NOMO-1 treated with dmso at 0.1 percent for 144 hours (cell line): ENCODE data around the gene SEPTIN2.
A peak's percentile ranks its signal among the peaks of the same experiment; 100 is the strongest.
"Not testable (repeated sequence)": the region's sequence is repeated elsewhere in the genome, so short reads cannot be mapped to it uniquely, and the experiment has no call there.

Source experiments
- DNase-seq: peaks from one replicate; lab custom pipeline; 2025; ENCODE audit not compliant: unreplicated experiment; lab: John Stamatoyannopoulos, UW

Gene SEPTIN2

DNA sequence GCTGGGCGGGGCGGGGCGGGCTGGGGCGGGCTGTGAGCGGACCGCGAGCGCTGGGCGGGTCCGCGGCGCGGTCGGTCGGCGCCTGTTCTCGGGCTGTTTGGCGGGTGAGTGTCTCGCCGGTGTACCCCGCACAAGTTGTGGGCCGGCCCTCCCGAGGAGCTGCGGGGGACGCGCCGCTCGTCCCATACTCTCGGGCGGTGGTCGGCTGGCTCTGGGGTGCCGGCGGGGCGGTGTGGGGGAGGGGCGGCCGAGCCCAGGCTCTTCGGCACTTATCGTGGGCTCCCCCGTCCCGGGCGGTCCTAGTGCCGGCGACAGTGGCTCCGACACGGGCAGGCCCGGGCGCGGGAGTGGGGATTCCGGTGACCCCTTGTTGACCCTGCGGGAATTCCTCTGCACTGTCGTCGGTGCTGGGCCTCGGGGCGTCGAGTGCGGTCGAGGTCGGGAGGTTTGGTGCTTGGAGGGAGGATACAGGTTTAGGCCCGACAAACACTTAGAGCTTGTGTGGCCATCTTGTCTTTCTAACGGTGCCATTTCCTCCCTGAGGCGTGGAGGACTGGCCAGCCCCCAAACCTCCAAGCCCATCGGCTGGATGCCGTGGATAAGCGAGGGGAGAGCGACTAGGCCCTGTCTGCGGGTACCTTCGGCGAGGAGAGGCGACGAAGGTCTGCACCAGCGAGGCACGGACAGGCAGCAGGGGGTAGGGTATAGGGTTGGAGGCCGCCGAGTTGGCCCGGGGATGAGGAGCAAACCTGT, at the start of gene SEPTIN2:
Gene SEPTIN2, plus strand, starts transcription at position 47 of the 753 bp plus-strand sequence. CDS start 8,308 bp downstream, outside the sequence.
- DNase-seq = peak; percentile 39

DNA sequence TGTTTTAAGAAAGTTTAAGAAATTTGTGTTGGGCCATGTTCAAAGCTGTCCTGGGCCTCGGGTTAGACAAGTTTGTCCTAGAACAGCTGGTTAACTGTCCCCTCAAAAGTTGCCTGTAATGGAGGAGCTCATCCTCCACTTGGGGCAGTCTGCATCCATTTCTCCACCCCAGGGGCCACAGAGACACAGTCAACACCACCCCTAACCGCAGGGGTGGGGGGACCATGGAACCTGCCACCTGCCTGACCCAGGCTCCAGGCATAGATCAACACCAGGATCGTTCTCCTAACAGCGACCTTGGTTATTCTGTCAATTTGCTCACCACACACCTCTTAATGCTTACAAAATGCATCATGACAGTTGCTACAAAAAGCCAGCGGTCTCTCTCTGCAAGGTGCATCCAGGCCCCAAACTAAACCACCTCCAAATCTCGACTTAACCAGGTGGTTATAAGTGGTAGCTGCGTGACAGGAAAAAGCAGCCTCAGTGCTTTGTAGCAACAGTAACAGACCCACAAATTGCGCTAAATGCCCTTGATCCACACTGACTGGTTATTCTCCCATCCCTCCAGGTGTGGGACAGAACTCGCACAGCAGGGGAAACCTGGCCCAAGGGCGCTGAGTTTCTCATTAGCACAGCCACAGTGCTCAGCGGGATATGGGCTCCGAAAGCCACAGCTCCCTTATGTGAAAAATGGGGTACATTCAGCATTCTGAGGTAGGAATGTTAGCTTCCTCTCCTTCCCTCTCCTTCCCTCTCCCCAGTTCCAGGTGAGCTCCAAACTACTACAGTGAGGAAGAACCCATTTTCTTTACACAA, 48.3 kb upstream of the SEPTIN2 start:
- DNase-seq = no peak

DNA sequence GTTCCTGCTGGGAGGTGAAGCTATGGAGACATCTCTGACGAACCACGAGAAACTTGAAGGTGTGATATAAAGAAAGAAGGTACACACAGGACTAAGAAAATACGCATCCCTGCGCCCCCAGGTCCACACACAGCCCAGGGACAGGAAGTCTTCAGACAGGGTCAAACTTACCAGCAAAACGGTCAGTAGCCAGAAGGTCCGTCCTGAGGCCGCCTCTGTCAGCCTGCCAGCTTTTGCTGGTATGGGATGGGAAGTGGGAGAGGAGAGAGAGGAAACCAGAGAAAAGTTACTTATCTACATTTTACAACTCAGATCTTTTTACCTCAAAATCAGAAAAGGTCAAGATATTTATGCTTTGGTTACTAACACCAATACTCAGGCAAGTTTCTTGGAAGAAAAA, 47.4 kb upstream of the SEPTIN2 start:
- DNase-seq = no peak

DNA sequence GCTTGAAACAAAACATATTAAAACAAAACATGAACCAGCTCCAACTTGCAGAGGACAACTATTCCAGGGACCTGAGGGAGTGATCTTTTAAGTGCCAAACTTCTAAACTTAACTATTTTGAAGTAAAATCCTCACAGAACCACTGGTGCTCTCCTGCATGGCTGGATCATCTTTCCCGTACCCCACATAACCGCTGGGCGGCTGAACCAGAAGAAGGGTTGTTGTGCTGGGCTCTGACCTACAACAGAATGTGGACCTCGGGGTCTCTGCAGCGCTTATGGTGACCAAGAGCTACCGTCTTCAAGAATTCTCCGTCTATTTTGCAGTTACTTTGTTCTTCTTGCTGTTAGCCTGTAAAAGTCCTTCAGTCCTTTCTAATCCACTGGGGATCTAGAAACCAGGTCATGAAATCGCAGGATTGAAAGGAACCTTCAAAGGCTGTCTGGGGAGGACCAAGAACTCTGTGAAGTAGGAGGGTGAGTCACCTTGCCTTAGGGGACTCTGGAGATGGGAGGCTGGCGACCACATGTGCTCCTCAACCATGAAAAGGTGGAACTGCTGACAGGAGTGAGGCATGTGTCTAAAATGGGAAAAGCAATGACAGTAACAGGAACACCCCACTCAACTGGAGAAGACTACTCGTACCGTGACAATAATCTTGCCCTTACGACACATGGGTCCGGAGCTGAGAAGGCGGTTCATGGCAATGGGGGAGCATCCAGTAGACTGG, 46.8 kb upstream of the SEPTIN2 start:
- no peak for DNase-seq

DNA sequence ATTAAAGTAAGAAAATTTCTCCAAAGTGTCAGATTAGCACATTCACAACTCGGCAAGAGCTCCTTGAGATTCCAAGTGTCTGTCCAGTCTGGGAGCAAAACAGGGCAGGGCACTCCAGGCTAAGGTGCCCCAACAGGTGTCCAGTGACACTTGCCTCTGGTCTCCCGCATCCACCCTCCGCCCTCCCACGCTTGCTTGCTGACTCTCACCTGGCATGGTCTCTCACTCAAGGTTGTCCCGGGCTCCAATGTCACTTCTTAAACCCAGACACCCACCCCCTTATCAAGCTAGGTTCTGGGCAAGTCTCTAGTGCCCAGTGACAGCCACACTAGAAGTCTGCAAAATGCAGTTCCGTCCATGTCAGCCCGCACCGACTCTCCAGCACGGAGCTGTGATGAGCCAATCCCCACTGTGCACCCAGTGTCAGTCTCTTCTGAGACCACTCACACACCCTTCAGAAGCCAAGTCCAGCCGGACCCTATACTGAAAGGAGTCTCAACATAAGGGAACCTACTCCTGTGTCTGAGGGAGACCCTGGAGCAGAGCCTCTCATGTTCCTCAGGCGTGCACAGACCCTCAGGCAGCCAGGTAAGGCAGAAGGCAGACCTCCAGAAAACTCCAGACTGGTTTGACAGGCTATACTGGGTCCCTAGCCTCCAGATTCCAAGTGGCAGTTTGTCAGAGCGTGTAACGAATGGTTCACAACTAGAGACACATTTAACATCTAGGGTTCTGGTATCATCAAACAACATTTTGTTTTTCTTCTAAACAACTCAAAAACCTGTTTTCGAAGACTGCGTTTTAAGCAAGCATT, 45.8 kb upstream of the SEPTIN2 start:
- DNase-seq = no peak

DNA sequence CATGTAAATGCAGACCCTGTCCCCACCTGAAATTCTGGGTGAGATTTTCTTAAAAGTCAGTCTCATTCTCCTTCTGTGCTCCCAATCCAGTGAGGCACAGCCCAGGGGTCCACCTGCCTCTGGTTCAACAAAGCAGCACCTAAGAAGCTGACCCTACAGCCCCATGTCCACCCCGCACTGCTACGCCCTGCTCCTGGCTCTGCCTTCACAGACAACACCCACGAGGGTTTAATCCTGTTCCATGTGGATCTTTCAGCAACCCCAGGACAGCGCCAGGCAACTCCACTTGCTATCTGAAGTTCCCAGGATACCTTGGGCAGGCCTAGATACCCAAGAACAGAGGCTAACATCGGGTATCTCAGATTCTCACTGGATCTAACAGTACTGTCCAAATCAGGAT, 45.2 kb upstream of the SEPTIN2 start:
- no peak for DNase-seq

DNA sequence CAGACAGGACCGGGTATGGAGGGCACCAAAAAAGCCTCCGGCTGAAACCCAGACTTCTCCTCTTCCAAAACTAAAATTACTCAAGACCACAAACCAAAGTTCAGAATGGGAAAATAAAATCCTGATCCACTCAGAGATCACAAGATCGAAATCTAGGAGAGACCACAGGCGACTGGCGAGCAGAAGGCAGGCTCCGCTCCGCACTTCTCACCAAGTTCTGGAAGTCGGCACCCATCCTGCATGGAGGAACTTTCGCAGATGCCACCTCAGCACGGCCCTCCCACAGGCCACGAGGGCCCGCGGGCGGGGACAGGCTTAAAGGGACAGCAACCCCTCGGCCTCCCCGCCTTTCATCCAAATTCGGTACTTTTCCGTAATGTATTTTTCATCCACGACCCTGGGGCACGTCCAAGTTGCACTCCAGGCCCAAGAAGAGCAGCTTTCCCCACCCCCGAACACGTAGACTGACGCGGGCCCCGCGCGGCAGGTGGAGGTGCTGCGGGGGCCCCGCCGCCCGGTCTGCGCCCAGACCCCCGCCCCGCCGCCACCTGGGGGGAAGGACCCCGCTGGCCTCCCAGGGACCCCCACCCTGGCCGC, 43.9 kb upstream of the SEPTIN2 start:
- DNase-seq = peak; percentile 23

DNA sequence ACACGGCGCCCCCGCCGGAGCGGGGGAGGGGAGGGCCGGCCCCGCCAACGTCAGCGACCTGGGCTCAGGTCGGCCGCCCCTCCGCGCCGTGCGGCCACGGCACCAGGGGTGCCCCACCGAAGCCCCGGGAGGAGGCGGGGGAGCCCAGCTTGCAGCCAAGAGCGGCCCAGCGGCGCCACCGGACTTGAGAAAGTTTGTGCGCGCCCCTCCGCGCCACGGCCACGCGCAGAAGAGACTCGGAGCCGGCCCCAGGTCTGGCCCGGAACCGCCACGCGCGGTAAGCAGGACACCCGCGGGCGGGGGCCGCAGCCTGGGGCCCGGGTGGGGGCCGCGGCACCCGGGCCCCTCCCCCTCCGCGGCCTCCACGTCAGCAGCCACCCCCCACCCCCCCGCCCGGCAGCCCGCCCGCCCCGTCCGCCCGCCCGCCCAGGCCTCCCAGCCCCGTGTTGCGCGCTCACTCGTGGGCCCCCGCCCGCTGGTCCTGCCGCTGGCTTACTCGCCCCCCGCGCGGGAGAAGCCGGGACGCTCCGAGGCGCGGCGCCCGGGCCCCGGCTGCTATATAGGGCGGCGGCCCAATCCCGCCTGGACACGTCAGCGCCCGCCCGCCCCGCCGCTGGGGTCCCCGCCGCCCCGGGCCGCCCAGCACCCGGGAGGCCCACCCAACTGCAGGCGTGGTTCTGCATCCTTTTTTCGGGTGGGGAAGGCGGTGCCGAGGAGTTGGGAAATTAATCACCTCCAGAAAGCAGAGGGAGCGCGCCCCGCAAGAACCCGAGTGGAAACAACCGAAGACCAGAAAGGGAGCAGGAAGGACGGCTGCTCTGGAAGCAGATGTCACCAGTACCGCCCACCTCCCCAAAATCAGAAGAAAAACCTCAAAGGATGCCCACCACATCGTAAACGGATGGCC, 43.2 kb upstream of the SEPTIN2 start:
- peak; percentile 7 for DNase-seq

DNA sequence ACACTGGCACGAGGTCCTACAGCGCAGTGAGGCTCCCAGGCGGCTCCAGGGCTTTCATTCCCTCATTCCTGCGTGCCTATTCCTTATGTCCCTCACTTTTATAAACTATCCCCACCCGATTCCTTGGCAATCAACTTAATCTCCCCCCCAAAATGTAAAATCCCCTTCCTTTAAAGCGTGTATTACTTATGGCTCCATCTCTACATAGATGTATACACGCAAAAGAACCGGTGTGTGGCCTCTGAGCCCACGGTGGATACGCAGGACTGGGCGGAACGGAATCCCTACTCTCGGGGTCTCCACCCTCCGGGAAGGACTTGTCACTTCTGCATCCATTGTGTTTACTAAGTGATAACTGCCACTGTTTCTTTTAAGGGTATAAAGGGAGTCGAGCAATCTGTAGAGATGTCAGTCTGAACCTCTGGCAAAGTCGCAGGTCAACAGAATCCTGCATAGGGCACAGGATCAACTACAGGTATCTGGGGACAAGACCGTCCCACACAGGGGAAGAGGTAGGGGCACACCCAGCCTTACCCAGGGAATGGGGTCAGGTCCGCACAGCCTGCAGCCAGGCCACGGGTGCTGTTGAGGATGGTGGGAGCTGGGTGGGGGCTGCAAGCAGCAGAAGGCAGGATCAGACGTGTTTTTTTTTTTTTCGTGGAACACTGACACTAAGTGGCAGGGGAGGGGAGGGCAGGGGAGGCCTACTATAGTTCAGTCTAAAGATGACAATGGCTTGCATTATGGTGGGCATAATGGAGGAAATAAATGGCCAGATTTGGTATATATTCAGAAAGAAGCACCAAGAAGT, 42.3 kb upstream of the SEPTIN2 start:
- no peak for DNase-seq

DNA sequence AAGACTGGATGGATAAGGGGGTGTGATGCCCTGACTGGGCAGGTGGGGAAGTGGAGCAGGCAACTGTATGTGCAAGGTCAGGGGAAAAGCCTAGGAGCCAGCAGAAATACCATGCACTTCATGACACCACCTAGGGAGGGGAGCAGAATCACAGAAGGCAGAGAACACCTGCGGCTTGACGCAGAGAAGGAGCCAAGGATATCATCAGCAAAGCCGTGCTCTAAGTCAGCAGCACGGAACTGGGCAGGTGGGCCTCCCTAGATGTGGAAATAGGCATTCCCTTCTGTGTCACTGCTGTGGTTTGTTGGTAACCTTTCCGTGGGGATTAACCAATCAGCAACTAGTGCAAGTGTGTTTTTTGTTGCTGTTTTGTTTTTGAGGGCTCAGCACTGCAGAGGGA, 41.6 kb upstream of the SEPTIN2 start:
- DNase-seq = no peak

DNA sequence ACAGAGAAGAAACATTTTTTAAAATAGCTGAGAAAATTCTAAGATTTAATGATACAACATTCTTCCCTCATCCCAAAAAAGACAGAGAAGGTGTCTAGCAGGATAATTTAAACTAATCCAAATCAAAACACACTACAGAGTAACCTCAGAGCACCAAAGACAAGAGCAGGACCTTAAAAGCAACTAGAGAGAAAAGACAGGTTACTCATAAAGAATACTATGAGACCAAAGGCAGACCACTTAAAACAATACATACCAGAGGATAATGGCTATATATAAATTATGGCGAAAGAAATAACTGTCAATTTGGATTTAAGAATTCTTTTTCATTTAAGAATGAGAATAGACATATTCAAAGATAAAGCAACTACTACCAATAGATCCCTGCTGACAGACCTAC, 40.2 kb upstream of the SEPTIN2 start:
- no peak for DNase-seq

DNA sequence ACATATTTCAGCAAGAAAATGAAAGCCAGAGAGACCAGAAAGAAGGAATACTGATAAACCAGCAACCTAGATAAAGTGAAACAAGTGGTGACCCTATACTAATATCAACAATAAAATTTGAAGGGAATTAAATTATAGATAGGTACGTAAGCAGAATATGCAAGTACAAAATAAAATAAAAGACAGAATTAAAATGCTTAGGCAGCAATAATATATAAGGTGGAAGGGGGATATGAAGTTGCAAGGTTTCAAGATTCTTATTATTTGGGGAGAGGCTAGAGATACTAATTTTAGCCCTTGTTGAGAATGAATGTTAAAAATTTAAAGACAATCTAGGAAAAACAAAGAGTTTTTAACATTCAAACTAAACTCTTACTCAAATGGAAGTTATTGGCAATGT, 39.8 kb upstream of the SEPTIN2 start:
- DNase-seq = no peak

DNA sequence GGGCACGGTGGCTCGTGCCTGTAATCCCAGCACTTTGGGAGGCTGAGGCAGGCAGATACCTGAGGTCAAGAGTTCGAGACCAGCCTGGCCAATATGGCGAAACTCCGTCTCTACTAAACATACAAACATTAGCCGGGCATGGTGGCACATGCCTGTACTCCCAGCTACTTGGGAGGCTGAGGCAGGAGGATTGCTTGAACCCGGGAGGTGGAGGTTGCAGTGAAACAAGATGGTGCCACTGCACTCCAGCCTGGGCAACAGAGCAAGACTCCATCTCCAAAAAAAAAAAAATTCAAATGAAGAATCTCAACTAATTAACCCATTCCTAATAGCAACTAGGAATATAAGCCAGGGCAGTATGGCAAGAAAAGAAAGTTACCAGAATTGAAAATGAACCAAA, 37.4 kb upstream of the SEPTIN2 start:
- not testable (repeated sequence) for DNase-seq

DNA sequence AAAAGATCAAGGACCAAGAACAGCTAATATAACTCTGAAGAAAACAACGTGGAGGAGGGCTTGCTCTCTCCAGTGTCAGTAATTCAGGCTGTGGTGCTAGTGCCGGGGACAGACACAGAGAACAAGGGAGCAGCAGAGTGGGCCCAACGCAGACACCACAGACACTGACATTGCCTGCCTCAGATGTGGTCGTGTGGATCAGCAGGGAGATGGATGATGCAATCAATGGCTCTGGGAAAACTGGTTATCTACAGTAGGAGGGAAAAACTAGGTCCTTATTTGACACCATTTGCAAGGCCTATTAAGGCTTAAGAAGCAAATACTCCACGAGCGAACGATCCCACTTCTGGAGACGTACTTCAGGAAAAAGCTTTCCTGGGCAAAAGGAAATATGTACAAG, 36.3 kb upstream of the SEPTIN2 start:
- DNase-seq = no peak

DNA sequence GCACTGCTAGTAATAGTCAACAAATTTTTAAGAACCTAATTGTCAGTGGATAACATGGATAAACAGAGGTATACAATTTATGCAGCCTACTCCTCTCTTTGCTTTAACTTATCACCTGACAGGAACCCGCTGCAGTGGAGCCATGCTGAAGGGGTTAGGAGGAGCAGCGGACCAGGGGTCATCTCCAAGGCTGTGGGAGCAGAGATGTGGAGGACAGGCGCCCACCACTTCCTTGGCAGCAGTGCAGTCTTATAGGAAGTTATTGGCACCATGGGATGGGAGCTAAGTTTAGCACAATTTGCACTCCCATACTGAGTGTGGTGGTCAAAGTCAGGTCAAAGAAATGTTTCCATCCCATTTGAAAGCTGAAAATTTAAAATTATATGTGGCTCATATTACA, 35.9 kb upstream of the SEPTIN2 start:
- no peak for DNase-seq

DNA sequence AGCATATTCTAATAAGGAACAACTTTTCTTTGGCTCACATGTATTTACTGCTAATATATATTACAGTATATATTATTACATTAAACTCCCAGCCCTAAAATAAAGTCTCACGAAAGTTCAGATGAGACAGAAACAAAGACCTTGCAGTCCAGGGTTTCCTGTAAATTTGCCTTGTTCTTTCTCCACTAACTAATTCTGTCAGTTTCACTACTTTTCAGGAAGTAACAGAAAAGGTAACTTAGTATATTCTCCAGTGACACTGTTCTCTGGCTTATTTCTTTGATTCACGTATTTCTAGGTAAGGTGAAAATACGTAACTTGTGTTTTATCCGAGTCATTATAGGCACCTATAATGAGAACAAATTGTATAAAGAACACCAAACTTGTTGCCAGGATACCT, 35.4 kb upstream of the SEPTIN2 start:
- DNase-seq = no peak

DNA sequence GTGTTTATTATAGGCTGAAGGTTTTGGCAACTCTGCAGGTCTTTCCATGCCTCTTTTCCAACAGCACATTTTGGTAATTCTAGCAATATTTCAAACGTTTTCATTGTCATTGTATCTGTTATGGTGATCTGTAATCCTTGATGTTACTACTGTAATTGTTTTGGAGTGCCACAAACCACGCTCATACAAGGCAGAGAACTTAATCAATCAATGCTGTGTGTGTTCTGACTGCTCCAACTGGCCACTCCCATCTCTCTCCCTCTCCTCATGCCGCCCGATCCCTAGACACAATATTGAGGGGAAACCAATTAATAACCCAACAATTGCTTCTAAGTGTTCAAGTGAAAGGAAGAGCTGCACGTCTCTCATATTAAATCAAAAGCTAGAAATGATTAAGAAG, 33.2 kb upstream of the SEPTIN2 start:
- DNase-seq = no peak

DNA sequence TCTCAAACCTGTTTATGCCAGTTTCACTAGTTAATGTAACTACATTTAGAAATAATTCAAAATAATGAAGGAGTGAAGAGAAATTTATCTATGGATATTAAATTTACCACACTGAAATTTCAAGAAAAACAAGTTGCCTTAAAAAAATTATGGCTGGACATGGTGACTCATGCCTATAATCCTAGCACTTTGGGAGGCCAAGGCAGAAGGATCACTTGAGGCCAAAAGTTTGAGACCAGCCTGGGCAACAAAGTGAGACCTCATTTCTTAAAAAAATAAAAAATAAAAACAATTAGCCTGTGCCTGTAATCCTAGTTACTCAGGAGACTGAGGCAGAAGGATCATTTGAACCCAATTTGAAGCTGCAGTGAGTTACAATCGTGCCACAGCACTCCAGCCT, 30.1 kb upstream of the SEPTIN2 start:
- DNase-seq = no peak
